GM12873 (cell line): Measurements from ENCODE around the gene CD84.

Experiments
- CTCF ChIP-seq: IDR thresholded peaks from 2 replicates; pipeline ENCODE4 v1.5.1; 2012; ENCODE audit warnings: low read depth, mild to moderate bottlenecking, moderate library complexity, low read length, control low read depth; ENCODE audit not compliant: insufficient read depth; ENCODE audit errors: missing control alignments

The CD84 gene

GRCh38 chr1:160496334-160496733, 83.0 kb downstream of the CD84 start:
- no peak for TF ChIP-seq CTCF

- peak; percentile 35 for TF ChIP-seq CTCF
Measured at GRCh38 chr1:160494620-160495019, 84.7 kb downstream of the CD84 start.

DNA sequence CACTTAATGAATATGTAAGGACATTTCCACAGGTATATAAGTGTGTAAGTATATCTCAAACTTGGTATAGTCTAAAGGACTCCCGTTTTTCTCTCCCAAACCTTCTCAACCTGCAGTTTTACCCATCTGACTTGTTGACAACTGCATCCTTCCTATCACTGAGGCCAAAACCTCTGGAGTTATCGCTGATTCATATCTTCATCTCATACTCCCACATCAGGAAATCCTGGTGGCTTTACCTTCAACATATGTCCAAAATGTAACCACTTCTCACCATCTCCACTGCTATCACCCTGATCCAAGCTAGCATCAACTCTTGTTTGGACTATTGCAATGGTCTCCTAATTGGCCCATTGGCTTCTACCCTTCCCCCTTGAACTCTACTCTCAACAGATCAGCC, 86.7 kb downstream of the CD84 start:
- no peak for TF ChIP-seq CTCF

GRCh38 chr1:160491981-160492380, 87.3 kb downstream of the CD84 start:
- no peak for TF ChIP-seq CTCF
